Effector memory CD8-positive, alpha-beta T cell (primary cell): ENCODE data around the gene PPARGC1A.
A peak's percentile ranks its signal among the peaks of the same experiment; 100 is the strongest.

Experiments used
- ATAC-seq: fragments of 150-1000 bp; cut with Tn5 transposase; replicated peaks from 2 replicates; pipeline ENCODE4 v1.10.0; 2021; ENCODE audit warnings: mild to moderate bottlenecking, moderate library complexity
- DNase-seq, 3 experiments: peaks; one replicate each; pipeline ENCODE4 v3.0.0; 2021
- H3K27ac Mint-ChIP-seq, 2 donors: one replicate each; pipeline ENCODE4 v1.8.0; 2022; ENCODE audit warnings: mild to moderate bottlenecking in 2 of 2, mixed read lengths in 2 of 2, moderate library complexity in 2 of 2
- H3K27me3 Mint-ChIP-seq, 2 donors: one replicate each; pipeline ENCODE4 v1.8.0; 2022; ENCODE audit warnings: mixed read lengths in 2 of 2
- H3K36me3 Mint-ChIP-seq: one replicate; pipeline ENCODE4 v1.8.0; 2022; ENCODE audit warnings: mild to moderate bottlenecking, moderate library complexity, mixed read lengths; ENCODE audit not compliant: insufficient read depth
- H3K4me1 Mint-ChIP-seq, 2 donors: one replicate each; pipeline ENCODE4 v1.8.0; 2022; ENCODE audit warnings: low read depth in 2 of 2, mixed read lengths in 2 of 2
- H3K4me3 Mint-ChIP-seq, 2 donors: one replicate each; pipeline ENCODE4 v1.8.0; 2022; ENCODE audit warnings: mild to moderate bottlenecking in 2 of 2, mixed read lengths in 2 of 2, moderate library complexity in 2 of 2
- H3K9me3 Mint-ChIP-seq, 2 donors: one replicate each; pipeline ENCODE4 v1.8.0; 2022; ENCODE audit warnings: mixed read lengths in 2 of 2
- total RNA-seq, 9 experiments: gene quantifications; one replicate each; lab custom pipeline; 2026; lab: John Stamatoyannopoulos, UW

Gene PPARGC1A
- 0 to 0.36 (median 0) reads per million in 9 experiments for total RNA-seq

- H3K9me3 Mint-ChIP-seq = peaks cover 0 to 4% of the 10 kb centered on the region in 2 donors
- peaks cover 0 to 6% of the 10 kb centered on the region in 2 donors for H3K4me1 Mint-ChIP-seq
- DNase-seq (no peak), ATAC-seq (no peak)
- H3K27ac Mint-ChIP-seq = no peak within 1 kb of the TSS
- peak within 1 kb of the TSS in 1 of 2 donors; percentile 42 for H3K4me3 Mint-ChIP-seq
- H3K36me3 Mint-ChIP-seq = no peaks in the 10 kb centered on the region
- H3K27me3 Mint-ChIP-seq = no peaks in the 10 kb centered on the region
Observed at GRCh38 chr4:23889814-23890341, at the start of gene PPARGC1A. Gene PPARGC1A (minus strand): TSS chr4:23890047. CDS start chr4:23889957, 90 bp downstream.

GRCh38 chr4:23938796-23939195, 48.9 kb upstream of the PPARGC1A start:
- H3K36me3 Mint-ChIP-seq = no peaks in the 10 kb centered on the region
- DNase-seq (no peak), ATAC-seq (no peak)
- H3K4me1 Mint-ChIP-seq = no peaks in the 10 kb centered on the region
- peaks cover 8 to 10% of the 10 kb centered on the region in 2 donors for H3K9me3 Mint-ChIP-seq
- H3K27ac Mint-ChIP-seq = no peak overlapping the region
- H3K4me3 Mint-ChIP-seq = no peak overlapping the region
- no peaks in the 10 kb centered on the region for H3K27me3 Mint-ChIP-seq

GRCh38 chr4:23937173-23937572, 47.3 kb upstream of the PPARGC1A start:
- Mint-ChIP-seq H3K4me3 (no peak overlapping the region), H3K4me1 (no peaks in the 10 kb centered on the region), H3K27ac (no peak overlapping the region), H3K27me3 (no peaks in the 10 kb centered on the region), H3K36me3 (no peaks in the 10 kb centered on the region), H3K9me3 (peaks cover 8 to 12% of the 10 kb centered on the region in 2 donors)
- DNase-seq (no peak), ATAC-seq (no peak)

DNA sequence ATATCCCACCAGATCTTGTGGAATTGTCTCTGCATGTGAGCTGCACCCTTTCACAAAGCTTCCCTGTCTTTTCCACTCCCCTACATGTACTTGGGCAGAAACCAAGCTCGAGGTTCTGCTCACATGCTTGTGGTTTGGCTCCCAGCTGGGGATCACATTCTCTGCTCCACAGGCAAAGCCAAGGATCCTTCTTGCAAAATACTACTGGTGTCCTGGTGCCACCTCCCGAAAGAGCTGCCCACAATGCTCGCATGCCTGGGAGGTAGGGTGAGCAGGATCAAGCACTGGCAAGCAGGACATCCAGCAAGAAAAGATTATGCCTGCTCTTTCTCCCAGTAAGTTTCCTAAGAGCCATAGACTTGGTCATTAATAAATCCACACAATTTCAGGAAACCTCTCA, 45.1 kb upstream of the PPARGC1A start:
- DNase-seq = no peak
- no peak for ATAC-seq
- H3K4me1 Mint-ChIP-seq = no peaks in the 10 kb centered on the region

DNA sequence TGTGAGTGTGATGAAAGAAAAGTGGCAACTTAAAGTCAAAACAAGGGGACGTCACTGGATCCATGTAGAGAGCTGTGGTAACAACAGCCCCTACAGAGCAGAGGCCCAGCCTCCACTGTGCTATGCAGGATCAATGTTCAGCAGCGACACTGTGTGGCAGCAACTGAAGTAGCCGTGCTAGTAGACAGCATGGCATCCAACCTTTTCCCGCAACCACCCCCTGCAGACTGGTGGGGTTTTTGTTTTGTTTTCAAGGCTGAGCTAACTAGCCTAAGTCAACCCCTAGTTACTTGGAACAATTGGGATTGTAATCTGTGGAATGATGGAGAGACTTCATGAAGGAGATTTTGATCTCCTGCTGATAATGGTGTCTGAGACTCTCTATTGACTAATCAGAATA, 44.4 kb upstream of the PPARGC1A start:
- no peak overlapping the region for H3K27ac Mint-ChIP-seq
- H3K36me3 Mint-ChIP-seq = peaks cover 3% of the 10 kb centered on the region
- no peaks in the 10 kb centered on the region for H3K4me1 Mint-ChIP-seq
- ATAC-seq = no peak
- no peak overlapping the region for H3K4me3 Mint-ChIP-seq
- peaks cover 8 to 10% of the 10 kb centered on the region in 2 donors for H3K9me3 Mint-ChIP-seq
- DNase-seq = no peak
- no peaks in the 10 kb centered on the region for H3K27me3 Mint-ChIP-seq

More for the DNA sequence above, 45.1 kb upstream of the PPARGC1A start:
- Mint-ChIP-seq H3K27me3 (no peaks in the 10 kb centered on the region), H3K4me3 (no peak overlapping the region), H3K36me3 (peaks cover 3% of the 10 kb centered on the region), H3K9me3 (peaks cover 8 to 12% of the 10 kb centered on the region in 2 donors), H3K27ac (no peak overlapping the region)

- no peak for DNase-seq
- Mint-ChIP-seq H3K4me1 (no peaks in the 10 kb centered on the region), H3K36me3 (peaks cover 3% of the 10 kb centered on the region), H3K9me3 (peaks cover 0 to 10% of the 10 kb centered on the region in 2 donors), H3K27me3 (no peaks in the 10 kb centered on the region), H3K27ac (no peak overlapping the region), H3K4me3 (no peak overlapping the region)
- no peak for ATAC-seq
Observed at GRCh38 chr4:23932901-23933308, 43.1 kb upstream of the PPARGC1A start.

DNA sequence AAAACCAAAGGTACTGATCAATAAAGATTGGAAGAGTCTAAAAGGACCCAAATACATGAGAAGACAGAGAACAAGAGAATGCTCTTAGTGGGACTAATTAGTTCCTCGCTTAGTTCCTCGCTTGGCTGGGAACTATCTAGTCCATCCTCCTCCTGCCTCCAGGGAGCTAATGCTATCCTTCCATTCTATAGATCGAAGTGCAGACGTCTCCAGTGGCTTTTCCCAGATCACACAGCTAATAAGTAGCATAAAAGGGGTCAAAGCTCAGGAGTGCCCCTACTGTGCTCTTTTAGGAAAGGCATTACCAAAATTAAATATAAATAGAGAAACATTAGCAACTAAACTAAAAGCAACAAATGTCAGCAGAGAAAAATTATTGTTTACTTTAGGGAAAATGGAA, 42.3 kb upstream of the PPARGC1A start:
- H3K27ac Mint-ChIP-seq = no peak overlapping the region
- H3K36me3 Mint-ChIP-seq = peaks cover 3% of the 10 kb centered on the region
- ATAC-seq (no peak), DNase-seq (no peak)
- no peaks in the 10 kb centered on the region for H3K27me3 Mint-ChIP-seq
- no peak overlapping the region for H3K4me3 Mint-ChIP-seq
- peaks cover 0 to 6% of the 10 kb centered on the region in 2 donors for H3K9me3 Mint-ChIP-seq
- no peaks in the 10 kb centered on the region for H3K4me1 Mint-ChIP-seq

- H3K27ac Mint-ChIP-seq = no peak overlapping the region
- peaks cover 5 to 10% of the 10 kb centered on the region in 2 donors for H3K9me3 Mint-ChIP-seq
- ATAC-seq = no peak
- no peak overlapping the region for H3K4me3 Mint-ChIP-seq
- H3K36me3 Mint-ChIP-seq = peaks cover 3% of the 10 kb centered on the region
- no peak for DNase-seq
- no peaks in the 10 kb centered on the region for H3K27me3 Mint-ChIP-seq
- H3K4me1 Mint-ChIP-seq = no peaks in the 10 kb centered on the region
Observed at GRCh38 chr4:23931489-23931830, 41.6 kb upstream of the PPARGC1A start.

DNA sequence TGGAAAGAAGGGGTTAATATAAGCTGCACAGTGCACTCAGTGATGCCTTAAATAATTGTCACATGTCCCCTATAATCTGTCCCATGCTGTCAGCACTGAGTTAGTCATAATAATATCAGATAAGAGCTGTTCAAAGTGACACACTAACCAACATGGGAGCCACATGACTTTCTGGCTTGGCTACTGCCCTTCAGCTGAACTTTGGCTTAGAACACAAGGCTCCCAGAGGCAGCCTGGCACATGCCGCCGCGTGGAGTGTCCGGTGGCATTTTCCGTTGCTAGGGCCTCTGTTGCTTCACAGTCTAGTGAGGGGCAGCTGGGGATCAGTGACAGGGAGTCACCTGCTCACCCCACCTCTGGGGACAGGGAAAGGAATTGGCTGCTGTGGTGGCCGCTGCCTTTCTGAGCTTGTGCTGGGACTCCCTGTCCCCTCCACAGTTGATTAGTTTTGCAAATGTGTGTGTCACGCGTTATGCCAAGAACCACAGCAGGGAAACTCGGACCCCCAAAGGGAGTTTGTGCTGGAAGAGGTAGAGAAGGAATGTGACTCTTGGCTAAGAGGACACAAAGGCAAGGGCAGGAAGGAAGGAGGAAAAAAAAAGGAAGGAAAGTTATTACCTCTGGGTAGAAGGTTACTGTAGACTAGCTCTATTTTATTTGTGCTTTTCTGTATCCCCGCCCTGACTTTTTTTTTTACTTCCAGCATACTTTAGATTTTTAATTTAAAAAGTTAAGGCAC, 41.1 kb upstream of the PPARGC1A start:
- peaks cover 9 to 14% of the 10 kb centered on the region in 2 donors for H3K9me3 Mint-ChIP-seq
- DNase-seq (no peak), ATAC-seq (no peak)
- H3K36me3 Mint-ChIP-seq = peaks cover 3% of the 10 kb centered on the region
- H3K27ac Mint-ChIP-seq = no peak overlapping the region
- no peaks in the 10 kb centered on the region for H3K4me1 Mint-ChIP-seq
- H3K27me3 Mint-ChIP-seq = no peaks in the 10 kb centered on the region
- H3K4me3 Mint-ChIP-seq = no peak overlapping the region

DNA sequence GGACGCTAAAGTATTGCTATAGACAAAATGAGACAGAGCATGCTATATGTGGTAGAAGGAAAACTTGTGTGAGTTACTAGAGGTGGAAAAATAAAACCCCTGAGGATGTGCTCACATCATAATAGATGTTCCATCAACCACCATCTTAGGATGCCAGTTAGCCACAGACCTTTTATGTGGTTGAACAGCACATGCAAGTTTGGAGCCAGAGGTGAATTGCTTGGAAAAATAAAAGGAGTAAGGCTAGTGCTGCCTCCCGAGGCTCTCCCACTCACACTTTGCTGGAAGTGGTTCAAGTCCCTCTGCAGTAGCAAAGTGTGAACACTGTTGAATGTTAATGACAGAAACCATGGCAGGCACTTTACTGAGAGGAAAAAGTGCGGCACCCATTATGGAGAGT, 39.4 kb upstream of the PPARGC1A start:
- peaks cover 3% of the 10 kb centered on the region for H3K36me3 Mint-ChIP-seq
- peaks cover 9 to 11% of the 10 kb centered on the region in 2 donors for H3K9me3 Mint-ChIP-seq
- no peak overlapping the region for H3K4me3 Mint-ChIP-seq
- ATAC-seq (no peak), DNase-seq (no peak)
- H3K27me3 Mint-ChIP-seq = no peaks in the 10 kb centered on the region
- no peak overlapping the region for H3K27ac Mint-ChIP-seq
- H3K4me1 Mint-ChIP-seq = no peaks in the 10 kb centered on the region

DNA sequence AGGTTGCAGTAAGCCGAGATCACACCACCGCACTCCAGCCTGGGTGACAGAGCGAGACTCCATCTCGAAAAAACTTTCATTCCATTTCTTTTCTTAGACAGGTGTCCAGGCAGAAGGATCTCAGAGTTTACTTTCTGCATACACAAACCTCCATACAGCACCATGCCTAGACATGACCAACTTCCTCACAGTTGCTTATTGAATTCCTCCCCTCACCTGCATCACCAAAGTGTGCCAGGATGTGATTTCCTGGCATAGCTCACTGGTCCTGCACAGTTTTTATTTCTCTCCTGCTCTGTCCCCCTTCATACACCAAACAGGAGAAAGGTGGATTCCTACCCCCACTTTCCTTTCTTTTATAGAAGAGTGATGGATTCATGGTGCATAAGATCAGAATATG, 34.7 kb upstream of the PPARGC1A start:
- Mint-ChIP-seq H3K27me3 (no peaks in the 10 kb centered on the region), H3K36me3 (no peaks in the 10 kb centered on the region), H3K4me1 (no peaks in the 10 kb centered on the region), H3K4me3 (no peak overlapping the region), H3K9me3 (peaks cover 11 to 16% of the 10 kb centered on the region in 2 donors), H3K27ac (no peak overlapping the region)
- ATAC-seq (no peak), DNase-seq (no peak)

DNA sequence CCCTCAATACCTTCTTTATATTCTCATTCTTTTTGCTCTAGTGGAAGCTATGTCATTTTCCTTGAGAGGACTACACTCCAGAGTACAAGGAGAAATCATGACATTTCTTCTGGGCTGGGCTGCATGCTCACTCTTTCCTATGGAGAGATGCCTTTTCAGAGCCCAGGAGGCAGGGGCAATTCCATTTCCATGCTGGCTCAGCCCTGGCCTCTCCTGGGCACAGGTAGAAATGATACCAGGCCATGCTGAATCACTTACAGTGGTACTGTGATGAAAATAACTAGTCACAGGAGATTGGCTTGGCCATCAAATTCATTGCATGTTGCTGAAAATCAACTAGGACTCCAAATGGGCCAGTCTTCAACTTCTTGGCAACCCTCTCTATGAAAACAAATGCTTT, 34.0 kb upstream of the PPARGC1A start:
- ATAC-seq = no peak
- Mint-ChIP-seq H3K27ac (no peak overlapping the region), H3K36me3 (no peaks in the 10 kb centered on the region), H3K27me3 (no peaks in the 10 kb centered on the region), H3K4me3 (no peak overlapping the region), H3K9me3 (peaks cover 11 to 16% of the 10 kb centered on the region in 2 donors), H3K4me1 (no peaks in the 10 kb centered on the region)
- no peak for DNase-seq

GRCh38 chr4:23923141-23923540, 33.3 kb upstream of the PPARGC1A start:
- Mint-ChIP-seq H3K27ac (no peak overlapping the region), H3K4me1 (no peaks in the 10 kb centered on the region), H3K9me3 (peaks cover 11 to 16% of the 10 kb centered on the region in 2 donors), H3K27me3 (no peaks in the 10 kb centered on the region), H3K4me3 (no peak overlapping the region), H3K36me3 (no peaks in the 10 kb centered on the region)
- no peak for DNase-seq
- ATAC-seq = no peak

GRCh38 chr4:23922541-23923111, 32.8 kb upstream of the PPARGC1A start:
- Mint-ChIP-seq H3K27me3 (no peaks in the 10 kb centered on the region), H3K9me3 (peaks cover 11 to 16% of the 10 kb centered on the region in 2 donors), H3K4me3 (no peak overlapping the region), H3K4me1 (no peaks in the 10 kb centered on the region), H3K27ac (no peak overlapping the region), H3K36me3 (no peaks in the 10 kb centered on the region)
- DNase-seq (no peak), ATAC-seq (no peak)
